ENCODE measurements around the gene CFAP46. TPM values are rescaled to one million over a fixed set of nuclear protein-coding genes. Genes with fewer than 3 reads are reported as not detected.
"Not testable (repeated sequence)": the region's sequence is repeated elsewhere in the genome, so short reads cannot be mapped to it uniquely, and the experiment has no call there.

Gene CFAP46
- total RNA-seq, 1 experiment from 2014 or later = 0.21 TPM

- H3K36me3 ChIP-seq = no peaks in the 10 kb centered on the region
- H3K4me3 ChIP-seq = peak overlapping the region; percentile 39
- no peaks in the 10 kb centered on the region for H3K9me3 ChIP-seq (replicated peaks)
- no peak for DNase-seq (ENCODE audit: low read depth in 1 of 2, low spot score in 2 of 2)
- peaks cover 6% of the 10 kb centered on the region; the same call in 1 of the 2 replicates for H3K4me1 ChIP-seq (replicated peaks)
- no peak overlapping the region for H3K27ac ChIP-seq
- H3K27me3 ChIP-seq (replicated peaks) = peaks cover 7% of the 10 kb centered on the region; the same call in 1 of the 2 replicates
Measured at GRCh38 chr10:132962623-132963429, 20.5 kb upstream of the CFAP46 start.

- Histone ChIP-seq H3K27ac (no peak overlapping the region), H3K36me3 (no peaks in the 10 kb centered on the region)
Measured at GRCh38 chr10:132961787-132962622, 19.6 kb upstream of the CFAP46 start.

GRCh38 chr10:132961420-132961786 lies 19.0 kb upstream of the CFAP46 start:
- no peaks in the 10 kb centered on the region for H3K36me3 ChIP-seq
- H3K4me1 ChIP-seq (replicated peaks) = peaks cover 6% of the 10 kb centered on the region; the same call in 1 of the 2 replicates
- no peak for DNase-seq (ENCODE audit: low read depth in 1 of 2, low spot score in 2 of 2)
- peaks cover 7% of the 10 kb centered on the region; the same call in 1 of the 2 replicates for H3K27me3 ChIP-seq (replicated peaks)
- H3K27ac ChIP-seq = no peak overlapping the region
- H3K9me3 ChIP-seq (replicated peaks) = no peaks in the 10 kb centered on the region
- no peak overlapping the region for H3K4me3 ChIP-seq

More at GRCh38 chr10:132961787-132962622, 19.6 kb upstream of the CFAP46 start:
- Histone ChIP-seq H3K9me3 (replicated peaks) (no peaks in the 10 kb centered on the region), H3K4me3 (peak overlapping the region; percentile 39), H3K27me3 (replicated peaks) (peaks cover 7% of the 10 kb centered on the region; the same call in 1 of the 2 replicates), H3K4me1 (replicated peaks) (peaks cover 6% of the 10 kb centered on the region; the same call in 1 of the 2 replicates)
- peak; percentile 55 to 68 for DNase-seq (ENCODE audit: low read depth in 1 of 2, low spot score in 2 of 2)

- no peak overlapping the region for H3K4me3 ChIP-seq
- H3K27ac ChIP-seq = no peak overlapping the region
- H3K27me3 ChIP-seq (replicated peaks) = peaks cover 5% of the 10 kb centered on the region; the same call in 1 of the 2 replicates
- H3K36me3 ChIP-seq = no peaks in the 10 kb centered on the region
- H3K4me1 ChIP-seq (replicated peaks) = peaks cover 6% of the 10 kb centered on the region; the same call in 1 of the 2 replicates
- no peaks in the 10 kb centered on the region for H3K9me3 ChIP-seq (replicated peaks)
- DNase-seq (ENCODE audit: low read depth in 1 of 2, low spot score in 2 of 2) = no peak
Measured at GRCh38 chr10:132960631-132961419, 18.5 kb upstream of the CFAP46 start.

GRCh38 chr10:132960071-132960472 lies 17.7 kb upstream of the CFAP46 start:
- no peaks in the 10 kb centered on the region for H3K36me3 ChIP-seq
- DNase-seq (ENCODE audit: low read depth in 1 of 2, low spot score in 2 of 2) = no peak
- peaks cover 2% of the 10 kb centered on the region; the same call in 1 of the 2 replicates for H3K27me3 ChIP-seq (replicated peaks)
- H3K4me3 ChIP-seq = no peak overlapping the region
- H3K9me3 ChIP-seq (replicated peaks) = no peaks in the 10 kb centered on the region
- peaks cover 6% of the 10 kb centered on the region; the same call in 1 of the 2 replicates for H3K4me1 ChIP-seq (replicated peaks)
- H3K27ac ChIP-seq = no peak overlapping the region

- no peak overlapping the region for H3K4me3 ChIP-seq
- H3K9me3 ChIP-seq (replicated peaks) = no peaks in the 10 kb centered on the region
- peaks cover 4% of the 10 kb centered on the region for H3K27me3 ChIP-seq (replicated peaks)
- peak in 1 of 2 experiments; percentile 39 for DNase-seq (ENCODE audit: low read depth in 1 of 2, low spot score in 2 of 2)
- no peaks in the 10 kb centered on the region for H3K36me3 ChIP-seq
- H3K4me1 ChIP-seq (replicated peaks) = peaks cover 6% of the 10 kb centered on the region; the same call in 1 of the 2 replicates
- H3K27ac ChIP-seq = no peak overlapping the region
Measured at GRCh38 chr10:132959559-132959961, 17.2 kb upstream of the CFAP46 start.

- Histone ChIP-seq H3K4me1 (replicated peaks) (peaks cover 6% of the 10 kb centered on the region; the same call in 1 of the 2 replicates), H3K36me3 (no peaks in the 10 kb centered on the region), H3K27ac (no peak overlapping the region), H3K9me3 (replicated peaks) (no peaks in the 10 kb centered on the region), H3K4me3 (no peak overlapping the region), H3K27me3 (replicated peaks) (peaks cover 8% of the 10 kb centered on the region)
- peak in 1 of 2 experiments; percentile 35 for DNase-seq (ENCODE audit: low read depth in 1 of 2, low spot score in 2 of 2)
Measured at GRCh38 chr10:132958883-132959558, 16.7 kb upstream of the CFAP46 start.

- H3K4me3 ChIP-seq = no peak overlapping the region
- H3K27me3 ChIP-seq (replicated peaks) = peaks cover 16% of the 10 kb centered on the region
- H3K27ac ChIP-seq = no peak overlapping the region
- no peaks in the 10 kb centered on the region for H3K9me3 ChIP-seq (replicated peaks)
- no peaks in the 10 kb centered on the region for H3K36me3 ChIP-seq
- peaks cover 6% of the 10 kb centered on the region; the same call in 1 of the 2 replicates for H3K4me1 ChIP-seq (replicated peaks)
- DNase-seq (ENCODE audit: low read depth in 1 of 2, low spot score in 2 of 2) = peak in 1 of 2 experiments; percentile 41
Measured at GRCh38 chr10:132957981-132958882, 15.9 kb upstream of the CFAP46 start.

GRCh38 chr10:132957131-132957530 lies 14.8 kb upstream of the CFAP46 start:
- peak in 1 of 2 experiments; percentile 32 for DNase-seq (ENCODE audit: low read depth in 1 of 2, low spot score in 2 of 2)
- no peaks in the 10 kb centered on the region for H3K36me3 ChIP-seq
- no peak overlapping the region for H3K4me3 ChIP-seq

GRCh38 chr10:132956259-132956658 lies 13.9 kb upstream of the CFAP46 start:
- DNase-seq (ENCODE audit: low read depth in 1 of 2, low spot score in 2 of 2); H3K36me3 ChIP-seq; H3K27ac ChIP-seq; H3K9me3 ChIP-seq (replicated peaks); H3K4me1 ChIP-seq (replicated peaks); H3K4me3 ChIP-seq: not testable (repeated sequence)
- H3K27me3 ChIP-seq (replicated peaks) = peaks cover 18% of the 10 kb centered on the region

More at GRCh38 chr10:132957131-132957530, 14.8 kb upstream of the CFAP46 start:
- Histone ChIP-seq H3K27me3 (replicated peaks) (peaks cover 18% of the 10 kb centered on the region), H3K9me3 (replicated peaks) (no peaks in the 10 kb centered on the region), H3K27ac (no peak overlapping the region), H3K4me1 (replicated peaks) (peaks cover 5% of the 10 kb centered on the region; the same call in 1 of the 2 replicates)

GRCh38 chr10:132955479-132955878 lies 13.1 kb upstream of the CFAP46 start:
- H3K4me3 ChIP-seq = no peak overlapping the region
- H3K9me3 ChIP-seq (replicated peaks) = no peaks in the 10 kb centered on the region
- no peaks in the 10 kb centered on the region for H3K36me3 ChIP-seq
- H3K4me1 ChIP-seq (replicated peaks) = no peaks in the 10 kb centered on the region
- DNase-seq (ENCODE audit: low read depth in 1 of 2, low spot score in 2 of 2) = no peak
- peaks cover 21% of the 10 kb centered on the region for H3K27me3 ChIP-seq (replicated peaks)
- H3K27ac ChIP-seq = no peak overlapping the region

GRCh38 chr10:132953428-132953827 lies 11.1 kb upstream of the CFAP46 start:
- no peak overlapping the region for H3K4me3 ChIP-seq
- no peak for DNase-seq (ENCODE audit: low read depth in 1 of 2, low spot score in 2 of 2)
- no peaks in the 10 kb centered on the region for H3K36me3 ChIP-seq
- H3K9me3 ChIP-seq (replicated peaks) = no peaks in the 10 kb centered on the region
- peaks cover 33% of the 10 kb centered on the region for H3K27me3 ChIP-seq (replicated peaks)
- no peaks in the 10 kb centered on the region for H3K4me1 ChIP-seq (replicated peaks)
- no peak overlapping the region for H3K27ac ChIP-seq
